Measurements from ENCODE around the gene KCNV2. TPM values are rescaled to one million over a fixed set of nuclear protein-coding genes. Genes with fewer than 3 reads are reported as not detected.

Gene KCNV2
- total and polyA plus RNA-seq, 2 donors (not counting 1 experiment from before 2014, with no cell fraction given): not detected

DNA sequence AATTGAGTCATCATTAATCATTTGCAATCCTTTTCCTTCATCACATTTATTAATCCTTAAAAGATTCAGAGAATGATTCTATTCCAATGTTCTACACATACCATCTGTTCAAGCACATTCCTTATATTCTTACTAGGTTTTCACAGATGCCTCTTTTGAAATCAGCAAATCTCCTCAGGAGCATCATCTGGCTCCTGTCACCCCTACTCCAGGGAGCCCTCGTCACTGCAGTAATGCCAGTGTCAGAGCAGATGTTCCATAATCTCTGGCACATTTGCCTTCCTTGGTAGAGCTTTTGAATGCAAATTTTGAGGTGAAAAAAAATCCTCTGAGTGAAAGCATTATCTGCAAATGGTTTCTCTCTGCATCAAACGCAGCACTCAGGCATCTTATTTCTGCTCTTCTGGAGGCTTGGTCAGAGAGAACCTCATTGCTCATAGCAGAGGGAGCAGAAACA is 7.6 kb upstream of the KCNV2 start:
- Histone ChIP-seq H3K27ac (ENCODE audit: low read length in 2 of 2) (no peak overlapping the region), H3K4me1 (ENCODE audit: control insufficient read depth in 2 of 2, insufficient read depth in 2 of 2, low read length in 2 of 2) (no peaks in the 10 kb centered on the region), H3K9ac (ENCODE audit: low read length) (no peak overlapping the region), H3K27me3 (replicated peaks in 1 of 4; ENCODE audit: control extremely low read depth in 1 of 4, control insufficient read depth in 3 of 4, insufficient read depth in 4 of 4, low read length in 3 of 4) (no peaks in the 10 kb centered on the region), H2AFZ (ENCODE audit: insufficient read depth, low read depth, low read length, poor library complexity, severe bottlenecking) (no peak overlapping the region), H3K79me2 (ENCODE audit: control insufficient read depth, insufficient read depth, low read length) (no peaks in the 10 kb centered on the region), H3K4me3 (ENCODE audit: control extremely low read depth in 1 of 5, extremely low read depth in 1 of 5, insufficient read depth in 1 of 5, low read depth in 2 of 5, low read length in 4 of 5) (no peak overlapping the region), H4K20me1 (ENCODE audit: control insufficient read depth, insufficient read depth, low read length, poor library complexity, severe bottlenecking) (no peaks in the 10 kb centered on the region), H3K4me2 (replicated peaks; ENCODE audit: low read depth, low read length, poor library complexity, severe bottlenecking) (no peak overlapping the region), H3K36me3 (replicated peaks in 1 of 2; ENCODE audit: control extremely low read depth in 1 of 2, control insufficient read depth in 1 of 2, extremely low read depth in 1 of 2, insufficient read depth in 2 of 2, low read length in 1 of 2) (no peaks in the 10 kb centered on the region), H3K9me3 (ENCODE audit: control extremely low read depth in 1 of 3, control insufficient read depth in 2 of 3, insufficient read depth in 1 of 3, low read length in 2 of 3) (no peaks in the 10 kb centered on the region)
- Mint-ChIP-seq H3K27me3 (no peaks in the 10 kb centered on the region), H3K27ac (no peak overlapping the region), H3K4me3 (no peak overlapping the region), H3K9me3 (ENCODE audit: insufficient read depth) (peaks cover 2% of the 10 kb centered on the region), H3K4me1 (no peaks in the 10 kb centered on the region)
- 58% methylated on average over 2 of the region's 2 CpGs for WGBS (ENCODE audit: insufficient coverage)
- TF ChIP-seq, protein P1, sequence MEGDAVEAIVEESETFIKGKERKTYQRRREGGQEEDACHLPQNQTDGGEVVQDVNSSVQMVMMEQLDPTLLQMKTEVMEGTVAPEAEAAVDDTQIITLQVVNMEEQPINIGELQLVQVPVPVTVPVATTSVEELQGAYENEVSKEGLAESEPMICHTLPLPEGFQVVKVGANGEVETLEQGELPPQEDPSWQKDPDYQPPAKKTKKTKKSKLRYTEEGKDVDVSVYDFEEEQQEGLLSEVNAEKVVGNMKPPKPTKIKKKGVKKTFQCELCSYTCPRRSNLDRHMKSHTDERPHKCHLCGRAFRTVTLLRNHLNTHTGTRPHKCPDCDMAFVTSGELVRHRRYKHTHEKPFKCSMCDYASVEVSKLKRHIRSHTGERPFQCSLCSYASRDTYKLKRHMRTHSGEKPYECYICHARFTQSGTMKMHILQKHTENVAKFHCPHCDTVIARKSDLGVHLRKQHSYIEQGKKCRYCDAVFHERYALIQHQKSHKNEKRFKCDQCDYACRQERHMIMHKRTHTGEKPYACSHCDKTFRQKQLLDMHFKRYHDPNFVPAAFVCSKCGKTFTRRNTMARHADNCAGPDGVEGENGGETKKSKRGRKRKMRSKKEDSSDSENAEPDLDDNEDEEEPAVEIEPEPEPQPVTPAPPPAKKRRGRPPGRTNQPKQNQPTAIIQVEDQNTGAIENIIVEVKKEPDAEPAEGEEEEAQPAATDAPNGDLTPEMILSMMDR (IDR thresholded peaks at IDR 0.05): no peak
- TF ChIP-seq EZH2 (IDR thresholded peaks at IDR 0.05; ENCODE audit: borderline replicate concordance, insufficient read depth, low read depth, low read length, poor library complexity, severe bottlenecking): no peak
- ChIA-PET POLR2A (no interaction called here), CTCF (no interaction called here)
- intact Hi-C loops (cut with micrococcal nuclease): no loop called here
- ATAC-seq (ENCODE audit: low read depth) (no peak), DNase-seq (no peak)

DNA sequence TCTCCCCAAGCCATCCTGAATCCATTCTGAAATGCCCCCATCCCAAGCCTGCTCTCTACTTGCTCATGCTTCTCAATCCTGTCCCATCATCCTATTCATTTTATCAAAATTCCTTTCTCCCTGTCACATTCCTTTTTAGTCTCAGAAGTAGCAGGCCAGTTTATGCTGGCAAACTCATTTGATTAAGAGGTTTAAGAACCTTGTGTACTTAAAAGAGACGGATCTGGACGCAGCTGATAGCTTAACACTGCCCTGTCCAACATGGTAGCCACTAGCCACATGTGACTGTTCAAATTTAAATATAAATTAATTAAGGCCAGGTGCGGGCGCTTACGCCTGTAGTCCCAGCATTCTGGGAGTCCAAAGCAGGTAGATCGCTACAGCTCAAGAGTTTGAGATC is 5.6 kb upstream of the KCNV2 start:
- H3K4me1 Mint-ChIP-seq: no peaks in the 10 kb centered on the region
- no peak overlapping the region for H3K27ac ChIP-seq (ENCODE audit: low read length in 2 of 2)
- H3K4me1 ChIP-seq (ENCODE audit: control insufficient read depth in 2 of 2, insufficient read depth in 2 of 2, low read length in 2 of 2): no peaks in the 10 kb centered on the region
- DNase-seq: no peak
- no peak overlapping the region for H2AFZ ChIP-seq (ENCODE audit: insufficient read depth, low read depth, low read length, poor library complexity, severe bottlenecking)
- H3K27me3 ChIP-seq (replicated peaks in 1 of 4; ENCODE audit: control extremely low read depth in 1 of 4, control insufficient read depth in 3 of 4, insufficient read depth in 4 of 4, low read length in 3 of 4): no peaks in the 10 kb centered on the region
- no peak overlapping the region for H3K4me3 ChIP-seq (ENCODE audit: control extremely low read depth in 1 of 5, extremely low read depth in 1 of 5, insufficient read depth in 1 of 5, low read depth in 2 of 5, low read length in 4 of 5)
- H3K79me2 ChIP-seq (ENCODE audit: control insufficient read depth, insufficient read depth, low read length): no peaks in the 10 kb centered on the region
- H3K36me3 ChIP-seq (replicated peaks in 1 of 2; ENCODE audit: control extremely low read depth in 1 of 2, control insufficient read depth in 1 of 2, extremely low read depth in 1 of 2, insufficient read depth in 2 of 2, low read length in 1 of 2): no peaks in the 10 kb centered on the region
- no peak overlapping the region for H3K27ac Mint-ChIP-seq
- no peaks in the 10 kb centered on the region for H3K27me3 Mint-ChIP-seq
- peaks cover 2% of the 10 kb centered on the region for H3K9me3 Mint-ChIP-seq (ENCODE audit: insufficient read depth)
- ChIA-PET CTCF (no interaction called here), POLR2A (no interaction called here)
- no peak for ATAC-seq (ENCODE audit: low read depth)
- WGBS (ENCODE audit: insufficient coverage): no CpG with 5 or more reads among the region's 6 CpGs
- no peaks in the 10 kb centered on the region for H4K20me1 ChIP-seq (ENCODE audit: control insufficient read depth, insufficient read depth, low read length, poor library complexity, severe bottlenecking)
- no peak overlapping the region for H3K4me3 Mint-ChIP-seq
- intact Hi-C loops (cut with micrococcal nuclease): no loop called here
- TF ChIP-seq, protein P1 (IDR thresholded peaks at IDR 0.05): no peak
- TF ChIP-seq EZH2 (IDR thresholded peaks at IDR 0.05; ENCODE audit: borderline replicate concordance, insufficient read depth, low read depth, low read length, poor library complexity, severe bottlenecking): no peak
- H3K4me2 ChIP-seq (replicated peaks; ENCODE audit: low read depth, low read length, poor library complexity, severe bottlenecking): no peak overlapping the region
- H3K9ac ChIP-seq (ENCODE audit: low read length): no peak overlapping the region
- no peaks in the 10 kb centered on the region for H3K9me3 ChIP-seq (ENCODE audit: control extremely low read depth in 1 of 3, control insufficient read depth in 2 of 3, insufficient read depth in 1 of 3, low read length in 2 of 3)

Measured in B cell (primary cell).